Smooth muscle cell of the brain vasculature (primary cell): Measurements from ENCODE around the gene OLIG1.

ENCODE experiments used
- DNase-seq: peaks from one replicate; pipeline ENCODE4 v3.0.0-alpha.2; 2012; ENCODE audit warnings: low read depth, low spot score

Gene OLIG1

DNA sequence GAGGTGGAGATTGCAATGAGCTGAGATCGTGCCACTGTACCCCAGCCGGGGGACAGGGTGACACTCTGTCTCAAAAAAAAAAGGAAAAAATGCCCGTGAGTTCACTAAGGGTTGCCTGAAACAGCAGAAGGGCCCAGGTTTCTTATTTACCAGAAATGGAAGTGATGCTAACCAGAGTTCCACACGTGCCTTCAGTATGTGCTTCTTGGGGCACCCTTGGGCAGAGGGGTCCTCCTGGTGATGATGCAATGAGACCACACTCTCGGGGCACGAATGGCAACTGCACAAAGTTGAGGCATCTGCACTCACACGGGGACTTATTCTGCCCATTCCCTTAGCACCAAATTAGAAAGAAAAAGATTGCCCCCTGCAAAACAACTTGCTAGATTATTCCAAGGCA is 29.2 kb downstream of the OLIG1 start:
- no peak for DNase-seq

DNA sequence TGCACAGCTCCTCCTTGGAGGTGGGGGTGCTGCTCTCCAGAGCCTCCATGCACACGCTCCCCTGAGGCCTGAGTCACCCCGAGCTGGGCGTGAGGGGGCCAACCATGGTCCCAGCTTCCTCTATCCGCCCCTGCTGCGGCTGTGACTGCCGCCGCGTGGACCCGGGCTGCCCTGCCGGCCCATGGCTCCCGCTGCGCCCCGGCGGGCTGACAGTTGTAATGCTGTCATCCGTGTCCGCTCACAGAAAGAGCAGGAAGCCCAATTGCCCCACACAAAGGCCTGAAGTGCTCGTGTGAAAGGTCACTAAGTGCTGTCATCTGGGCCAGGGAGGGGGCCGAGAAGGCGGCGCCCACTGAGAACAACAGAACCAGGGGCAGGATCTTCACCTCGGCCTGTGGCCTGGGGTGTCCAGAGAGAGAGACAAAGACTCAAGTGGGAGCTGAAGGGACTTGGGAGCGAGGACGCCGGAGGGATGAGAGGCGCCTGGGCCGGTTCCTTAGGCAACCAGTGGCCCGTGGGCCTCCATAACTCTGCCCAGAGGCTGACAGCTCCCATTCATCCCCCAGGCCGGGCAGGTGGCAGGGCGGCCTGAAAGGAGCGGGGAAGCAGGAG is 31.5 kb downstream of the OLIG1 start:
- DNase-seq = no peak

DNA sequence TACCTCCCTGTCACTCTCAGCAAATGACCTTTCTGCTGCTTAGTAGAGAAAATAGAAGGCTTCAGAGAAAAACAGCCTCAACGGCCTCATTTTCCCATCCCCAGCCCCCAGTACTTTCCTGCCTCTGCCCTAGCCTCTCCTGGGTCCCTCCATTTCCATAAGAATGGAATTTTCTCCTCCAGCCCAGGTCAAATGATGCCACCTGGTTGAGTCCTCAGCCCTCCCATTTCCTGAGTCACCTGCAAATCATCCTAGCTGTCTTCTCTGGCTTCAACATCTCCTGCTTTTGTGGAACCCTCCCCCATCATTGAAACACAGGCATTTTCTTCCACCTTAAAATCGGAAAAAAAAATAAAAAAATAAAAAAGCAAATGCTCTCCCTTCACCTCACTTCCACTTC is 35.1 kb downstream of the OLIG1 start:
- DNase-seq = no peak

GRCh38 chr21:33108228-33108627 is 38.3 kb downstream of the OLIG1 start:
- DNase-seq = no peak

DNA sequence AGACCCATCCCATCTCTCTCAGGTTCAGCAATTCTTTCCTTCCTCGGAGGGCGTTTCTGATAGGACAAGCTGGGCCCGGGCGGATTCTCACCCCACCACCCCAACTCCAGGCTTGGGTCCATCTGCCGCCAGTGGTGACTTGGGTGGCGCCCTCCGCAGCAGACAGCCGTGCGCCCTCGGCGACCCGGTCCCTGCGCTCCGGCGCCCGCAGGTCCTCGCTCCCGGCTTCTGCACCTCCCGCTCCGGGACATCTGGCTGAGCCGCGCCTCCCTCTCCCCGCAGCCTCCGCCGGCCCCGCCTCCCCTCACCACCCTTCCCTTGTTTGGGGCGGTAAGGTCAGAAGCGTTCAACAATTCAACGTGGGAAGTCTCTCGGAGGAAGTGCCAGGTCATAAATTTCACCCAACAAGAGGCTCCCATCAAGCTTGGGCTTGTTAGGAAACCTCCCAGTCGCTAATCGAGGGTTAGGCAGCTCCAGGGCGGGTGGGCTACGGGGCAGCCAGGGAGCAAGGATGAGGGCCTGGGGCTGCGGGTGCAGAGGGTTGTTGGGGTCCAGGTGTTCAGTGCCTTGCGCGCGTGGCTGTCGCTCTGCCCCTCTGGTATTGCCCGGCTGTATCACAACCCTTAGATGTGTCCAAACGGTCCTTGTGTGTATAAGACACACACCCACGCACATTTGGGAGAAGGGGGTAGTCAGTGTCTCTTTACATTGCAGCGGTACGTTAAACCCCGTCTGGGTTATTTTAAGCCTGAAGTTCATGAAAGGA is 39.8 kb downstream of the OLIG1 start:
- DNase-seq = no peak

DNA sequence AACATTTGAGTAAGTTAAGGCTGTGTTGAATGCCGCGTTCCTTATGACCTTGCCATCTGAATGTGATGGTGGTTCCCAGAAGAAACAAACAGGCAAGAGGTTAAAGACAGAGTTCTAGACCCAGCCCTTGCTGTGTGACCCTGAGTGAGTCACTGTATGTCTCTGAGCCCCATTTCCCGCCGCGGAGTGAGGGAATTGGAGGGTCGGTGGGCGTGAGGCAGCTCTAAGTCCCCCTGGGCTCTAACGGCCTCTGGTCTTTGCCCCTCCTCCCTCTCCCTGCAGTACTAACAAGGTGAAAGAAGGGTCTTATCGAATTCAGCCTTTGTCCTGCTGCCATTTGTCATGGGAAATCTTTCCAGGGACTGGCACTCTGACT is 40.4 kb downstream of the OLIG1 start:
- DNase-seq = no peak

- no peak for DNase-seq
Measured at GRCh38 chr21:33111577-33111976, 41.6 kb downstream of the OLIG1 start.

GRCh38 chr21:33112151-33112550 is 42.2 kb downstream of the OLIG1 start:
- no peak for DNase-seq

DNA sequence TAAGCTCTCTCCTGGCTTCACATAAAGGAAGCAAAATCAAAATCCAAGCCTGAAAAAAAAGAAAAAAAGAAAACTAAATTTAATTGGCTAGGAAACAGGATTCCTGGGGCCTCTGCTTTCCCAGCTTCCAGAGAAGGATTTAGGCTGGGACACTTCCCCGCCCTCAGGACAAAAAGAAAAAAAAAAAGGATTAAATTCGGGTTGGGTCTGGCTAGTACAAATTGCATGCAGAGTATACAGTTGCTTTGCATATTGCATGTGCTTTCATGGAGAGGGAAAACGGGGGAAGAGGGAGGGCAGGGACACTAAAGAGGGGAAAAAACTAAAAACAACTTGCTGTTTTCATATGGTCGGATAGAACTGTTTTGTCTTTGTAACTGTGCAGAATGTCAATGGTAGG is 42.7 kb downstream of the OLIG1 start:
- DNase-seq = no peak

DNA sequence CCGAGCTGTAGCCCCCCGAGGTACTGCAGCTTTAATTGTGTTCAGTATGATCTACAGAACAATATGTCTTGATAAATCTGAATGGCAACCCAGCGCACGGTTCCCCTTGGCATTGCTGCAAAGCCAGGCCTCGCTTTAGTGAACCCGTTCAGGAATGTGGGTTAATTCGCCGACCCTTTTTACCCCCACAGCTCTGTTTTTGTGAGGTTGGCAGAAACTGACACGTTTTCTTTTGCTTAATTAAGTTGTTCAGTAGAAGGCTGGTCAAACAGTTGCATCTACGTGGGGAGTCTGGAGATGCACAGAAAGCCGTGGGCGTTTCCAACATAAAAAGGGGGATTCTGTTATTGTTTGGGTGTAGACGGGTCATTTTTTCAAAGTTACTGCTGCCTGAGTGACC is 43.2 kb downstream of the OLIG1 start:
- no peak for DNase-seq

DNA sequence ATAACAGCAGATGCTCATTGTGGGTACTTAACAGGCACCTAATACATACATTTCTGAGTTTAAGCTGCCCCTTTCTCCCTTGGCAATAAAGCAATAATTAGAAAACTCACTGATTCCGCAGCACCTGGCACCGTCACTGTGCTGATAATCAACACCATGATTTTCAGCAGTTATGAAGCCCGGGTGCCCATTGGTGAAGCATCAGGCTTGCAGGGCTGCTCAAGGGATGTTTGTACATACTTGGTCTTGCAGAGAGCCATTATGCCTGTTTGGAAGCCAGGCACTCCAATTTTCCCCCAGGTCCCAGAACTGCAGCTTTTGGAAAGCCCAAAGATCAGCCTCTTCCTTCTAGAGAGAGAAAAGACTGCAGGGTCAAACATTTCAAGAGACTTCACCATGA is 44.3 kb downstream of the OLIG1 start:
- no peak for DNase-seq

- DNase-seq = no peak
Measured at GRCh38 chr21:33115631-33116510, 45.9 kb downstream of the OLIG1 start.

GRCh38 chr21:33116676-33117075 is 46.7 kb downstream of the OLIG1 start:
- no peak for DNase-seq

GRCh38 chr21:33117101-33117888 is 47.4 kb downstream of the OLIG1 start:
- DNase-seq = no peak
